Stimulated activated CD8-positive, alpha-beta memory T cell treated with anti-CD3 and anti-CD28 coated beads, Interleukin-7, amount 100 ng/mL, for 4 hours (primary cell): ENCODE measurements around the gene FETUB.

Source experiments
- DNase-seq, 2 donors: peaks; one replicate each; pipeline ENCODE4 v3.0.0-alpha.2; 2020; ENCODE audit warnings: low read depth in 2 of 2

Gene FETUB, protein sequence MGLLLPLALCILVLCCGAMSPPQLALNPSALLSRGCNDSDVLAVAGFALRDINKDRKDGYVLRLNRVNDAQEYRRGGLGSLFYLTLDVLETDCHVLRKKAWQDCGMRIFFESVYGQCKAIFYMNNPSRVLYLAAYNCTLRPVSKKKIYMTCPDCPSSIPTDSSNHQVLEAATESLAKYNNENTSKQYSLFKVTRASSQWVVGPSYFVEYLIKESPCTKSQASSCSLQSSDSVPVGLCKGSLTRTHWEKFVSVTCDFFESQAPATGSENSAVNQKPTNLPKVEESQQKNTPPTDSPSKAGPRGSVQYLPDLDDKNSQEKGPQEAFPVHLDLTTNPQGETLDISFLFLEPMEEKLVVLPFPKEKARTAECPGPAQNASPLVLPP

DNA sequence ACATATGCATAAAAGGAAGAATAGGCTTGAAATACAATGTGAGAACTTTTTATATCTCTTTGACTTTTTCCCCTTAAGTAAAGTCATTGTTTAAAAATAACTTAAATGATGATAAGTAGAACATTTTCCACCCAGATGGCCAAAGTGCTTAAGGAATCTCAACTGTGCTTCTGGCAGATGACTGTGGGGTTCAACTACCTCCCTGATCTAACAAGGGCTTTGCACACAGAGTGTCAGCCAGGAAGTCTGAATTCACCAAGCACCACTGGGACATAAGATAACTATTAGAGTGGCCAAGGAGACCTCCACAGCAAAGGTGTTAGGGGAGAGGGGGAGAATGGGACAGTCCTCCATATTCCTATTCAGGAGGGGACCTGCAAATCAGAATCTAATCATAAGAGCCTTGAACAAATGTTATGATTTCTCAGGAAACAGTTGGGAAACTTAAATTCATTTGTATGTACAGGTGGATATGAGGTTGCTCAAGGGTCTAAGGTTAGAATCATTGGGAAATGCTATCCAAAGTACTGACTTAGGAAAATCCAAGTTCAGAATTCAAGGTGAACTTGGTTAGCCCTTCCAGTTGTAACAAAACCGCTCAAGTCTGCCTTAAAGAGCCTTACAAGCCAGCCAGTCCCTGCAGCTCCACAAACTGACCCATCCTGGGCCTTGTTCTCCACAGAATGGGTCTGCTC is at the start of gene FETUB:
Gene FETUB, plus strand, starts transcription at position 622 of the 695 bp plus-strand sequence. Its CDS starts 62 bp downstream, at position 684.
- DNase-seq: no peak

DNA sequence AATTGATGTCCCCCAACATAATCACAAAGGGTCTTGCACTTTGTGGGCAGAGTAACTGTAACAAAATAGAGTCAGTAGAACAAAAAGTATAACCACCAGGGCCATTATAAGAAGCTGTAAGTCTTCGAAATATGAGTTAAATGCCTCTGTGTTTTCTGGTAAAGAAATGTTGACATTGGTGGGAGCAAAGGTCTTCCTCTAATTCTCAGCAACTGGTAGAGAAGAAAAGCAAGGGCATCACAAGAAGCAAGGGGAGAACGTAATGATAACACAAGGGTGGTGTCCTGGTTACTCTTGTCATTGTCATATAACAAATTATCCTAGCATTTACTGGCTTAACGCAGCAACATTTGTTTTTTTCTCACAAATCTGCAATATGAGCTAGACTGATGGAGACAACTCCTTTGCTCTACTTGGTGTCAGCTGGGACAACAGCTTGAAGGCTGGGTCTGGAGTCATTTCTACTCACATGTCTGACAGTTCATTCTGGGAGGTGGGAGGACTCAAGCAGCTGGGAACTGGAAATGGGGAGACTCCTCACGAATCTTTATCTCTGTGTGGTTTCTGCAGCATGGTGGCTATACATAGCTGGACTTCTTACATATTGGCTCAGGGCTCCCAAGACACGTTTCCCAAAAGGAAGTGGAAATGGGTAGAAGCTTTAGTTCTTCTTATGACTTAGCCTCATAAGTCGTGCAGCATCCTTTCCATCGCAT is 49.5 kb upstream of the FETUB start:
- DNase-seq: no peak

- DNase-seq: no peak
Observed at GRCh38 chr3:186592682-186593081, 47.5 kb upstream of the FETUB start.

- no peak for DNase-seq
Observed at GRCh38 chr3:186593862-186594261, 46.3 kb upstream of the FETUB start.

DNA sequence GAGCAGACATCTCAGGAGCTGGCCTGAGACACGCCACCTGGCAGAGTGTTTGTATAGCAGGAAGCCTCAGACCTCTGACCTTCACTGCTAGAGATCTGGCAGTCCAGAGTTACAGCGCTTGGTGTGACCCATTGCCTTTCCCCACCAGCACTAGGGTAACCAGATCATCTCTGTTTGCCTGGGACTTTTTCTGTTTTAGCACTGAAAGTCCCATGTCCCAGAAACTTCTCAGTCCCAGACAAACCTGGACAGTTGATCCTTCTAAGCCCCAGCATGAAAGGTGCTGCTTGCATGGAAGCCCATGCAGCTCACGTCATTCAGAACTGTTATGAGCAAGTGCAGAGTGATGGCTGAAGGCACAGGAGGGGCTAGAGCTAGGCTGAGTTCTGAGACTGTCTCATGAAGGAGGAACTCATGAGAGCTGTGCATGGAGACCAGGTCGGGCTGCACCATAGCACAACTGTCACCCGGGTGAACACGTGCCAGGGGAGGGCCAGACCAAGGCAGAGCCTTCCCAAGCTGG is 45.5 kb upstream of the FETUB start:
- no peak for DNase-seq

GRCh38 chr3:186596568-186597287 is 43.5 kb upstream of the FETUB start:
- no peak for DNase-seq

- DNase-seq: no peak
Observed at GRCh38 chr3:186598108-186598784, 42.0 kb upstream of the FETUB start.

GRCh38 chr3:186598794-186599141 is 41.4 kb upstream of the FETUB start:
- DNase-seq: no peak

DNA sequence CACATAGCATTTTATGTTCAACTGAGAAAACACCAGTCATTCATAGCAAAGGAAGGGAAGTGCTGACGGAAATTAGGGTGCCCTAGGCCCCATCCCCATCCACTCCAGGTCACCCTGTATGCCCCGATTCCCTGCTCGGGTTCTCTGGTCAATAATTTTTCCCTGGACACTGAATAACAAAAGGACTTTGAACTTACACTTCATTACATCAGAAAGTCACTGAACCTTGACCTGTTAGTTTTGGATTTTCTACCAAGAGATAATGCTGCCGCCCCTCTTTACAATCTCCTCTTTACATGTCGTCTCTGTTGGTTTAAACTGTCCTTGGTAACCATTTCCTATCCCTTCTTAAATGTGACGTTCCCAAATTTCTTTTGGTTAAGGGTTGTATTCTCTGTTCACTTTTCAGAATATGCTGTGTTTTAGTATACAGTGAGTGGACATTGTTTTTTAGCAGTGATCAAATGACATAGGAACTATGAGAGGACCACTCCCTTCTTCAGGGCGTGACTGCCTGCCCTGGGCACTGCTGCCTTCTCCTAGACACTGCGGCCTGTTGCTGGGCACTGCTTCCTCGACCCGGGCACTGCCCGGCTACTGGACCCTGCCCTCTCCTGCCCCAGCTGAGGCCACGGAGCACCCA is 40.9 kb upstream of the FETUB start:
- no peak for DNase-seq

GRCh38 chr3:186599785-186600166 is 40.4 kb upstream of the FETUB start:
- no peak for DNase-seq

DNA sequence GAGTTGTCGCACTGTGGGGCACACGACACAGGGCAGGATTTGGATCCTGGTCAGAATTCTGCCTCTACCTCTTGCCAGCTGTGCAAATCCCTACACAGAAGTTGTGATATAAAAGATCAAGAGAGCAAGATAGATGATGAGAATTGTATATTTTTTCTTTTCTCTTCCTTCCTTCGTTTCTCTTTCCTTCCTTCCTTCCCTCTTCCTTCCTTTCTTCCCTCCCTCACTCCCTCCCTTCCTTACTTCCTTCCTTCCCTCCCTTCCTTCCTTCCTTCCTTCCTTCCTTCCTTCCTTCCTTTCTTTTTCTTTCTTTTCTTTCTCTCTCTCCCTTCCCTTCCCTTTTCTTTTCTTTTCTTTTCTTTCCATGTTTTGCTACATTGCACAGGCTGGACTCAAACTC is 39.3 kb upstream of the FETUB start:
- DNase-seq: no peak

- DNase-seq: no peak
Observed at GRCh38 chr3:186603159-186603558, 37.0 kb upstream of the FETUB start.

GRCh38 chr3:186605078-186605477 is 35.1 kb upstream of the FETUB start:
- DNase-seq: no peak

DNA sequence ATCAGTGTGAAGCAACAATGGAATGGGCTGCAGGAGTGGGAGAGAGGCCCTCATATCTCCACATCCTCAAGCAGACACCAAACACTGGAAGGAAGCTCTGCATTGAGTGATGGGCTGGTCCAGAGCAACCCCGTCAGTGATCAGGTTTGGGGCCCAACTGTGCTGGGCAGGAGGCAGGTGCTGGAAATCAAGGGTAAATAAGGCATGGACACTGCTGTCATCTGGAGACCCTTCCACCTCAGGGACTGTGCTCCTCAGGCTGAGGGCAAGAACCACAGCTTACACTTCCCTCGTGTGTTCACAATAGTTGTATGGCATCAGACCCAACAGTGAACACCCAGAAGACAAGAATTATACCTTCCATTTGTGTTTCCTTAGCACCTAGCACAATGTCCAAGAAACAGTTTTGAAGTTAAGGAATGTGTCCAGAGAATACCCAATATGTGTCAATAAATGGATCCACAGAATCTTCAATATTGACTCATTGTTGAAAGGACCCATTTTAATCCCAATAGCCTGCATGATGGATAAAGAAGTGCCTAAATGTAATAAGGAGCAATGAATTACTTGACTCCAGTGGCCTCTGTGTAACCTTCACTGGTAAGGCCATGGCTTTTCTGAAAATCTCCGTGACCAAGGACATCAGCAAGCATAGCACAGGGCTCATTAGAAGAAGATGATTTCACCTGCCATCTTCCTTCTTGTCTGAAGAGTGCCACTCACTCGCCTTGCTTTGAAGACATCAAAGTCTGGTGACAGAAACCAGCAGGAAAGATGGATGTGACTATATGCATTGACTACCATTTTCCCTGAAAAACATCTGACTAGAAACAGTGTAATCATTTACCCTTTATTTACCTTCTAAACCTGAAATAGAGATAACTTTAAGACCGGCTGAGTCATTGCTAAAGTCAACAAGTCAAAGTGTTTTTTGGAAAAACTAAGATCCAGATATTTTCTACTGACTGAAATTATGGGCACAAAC is 34.3 kb upstream of the FETUB start:
- no peak for DNase-seq

DNA sequence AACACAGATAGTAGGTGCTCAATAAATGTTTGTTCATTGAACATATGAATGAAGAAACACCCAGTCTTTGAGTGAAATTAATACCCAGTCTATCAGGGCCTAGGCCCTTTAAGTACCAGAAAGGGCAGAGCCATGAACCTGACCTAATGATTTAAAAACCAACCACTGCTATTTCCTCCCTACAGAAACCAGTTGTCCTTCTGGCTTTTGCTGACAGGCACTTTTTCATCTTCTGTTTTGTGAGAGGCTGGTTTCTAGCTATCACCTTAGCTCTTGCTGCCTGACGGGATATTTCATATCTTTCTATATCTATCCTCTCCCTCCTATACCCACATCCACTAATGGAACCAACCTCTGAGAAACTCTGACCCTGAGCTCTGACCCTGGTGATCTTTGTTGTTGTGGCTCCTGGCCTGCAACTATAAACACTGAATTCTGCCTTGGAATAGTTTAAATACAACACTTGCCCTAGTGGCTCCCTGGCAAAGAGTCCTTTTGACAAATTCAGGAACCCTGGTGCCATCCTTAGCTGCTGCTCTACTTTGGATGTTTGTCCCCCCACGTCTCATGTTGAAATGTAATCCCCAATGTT is 31.5 kb upstream of the FETUB start:
- DNase-seq: no peak

- no peak for DNase-seq
Observed at GRCh38 chr3:186609247-186609868, 30.8 kb upstream of the FETUB start.

GRCh38 chr3:186612065-186612464 is 28.1 kb upstream of the FETUB start:
- no peak for DNase-seq

GRCh38 chr3:186612721-186613636 is 27.2 kb upstream of the FETUB start, which contains the start of gene AHSG:
AHSG (plus strand) TSS chr3:186613060; CDS start chr3:186613142, 82 bp downstream.
- no peak for DNase-seq
